Left forelimb (tissue), 1 donor: ENCODE results near the gene PDGFA.
A peak's percentile ranks its signal among the peaks of the same experiment; 100 is the strongest.

Experiments
- DNase-seq: peaks from one replicate; pipeline ENCODE4 v3.0.0-alpha.2; 2018; ENCODE audit warnings: low spot score

PDGFA gene

DNA sequence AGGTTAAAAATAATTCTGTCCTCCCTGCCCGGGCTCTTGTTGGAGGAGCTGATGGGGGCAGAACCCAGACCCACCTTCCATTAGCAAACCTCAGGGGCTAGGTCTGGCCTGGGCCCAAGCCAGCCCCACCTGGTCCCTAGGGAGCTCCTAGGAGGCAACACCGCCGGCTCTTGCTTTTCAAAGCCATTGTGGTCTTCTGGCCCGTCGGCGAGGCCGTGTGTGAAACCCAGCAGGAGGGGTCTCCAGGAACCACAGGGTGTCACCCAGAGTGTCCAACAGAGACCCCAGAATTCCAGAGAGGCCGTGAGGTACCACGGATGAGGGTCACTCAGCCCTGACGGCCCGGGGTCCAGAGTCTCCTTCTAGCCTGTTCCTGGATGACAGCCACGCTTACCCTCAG, 16.6 kb upstream of the PDGFA start:
- DNase-seq, result no peak

DNA sequence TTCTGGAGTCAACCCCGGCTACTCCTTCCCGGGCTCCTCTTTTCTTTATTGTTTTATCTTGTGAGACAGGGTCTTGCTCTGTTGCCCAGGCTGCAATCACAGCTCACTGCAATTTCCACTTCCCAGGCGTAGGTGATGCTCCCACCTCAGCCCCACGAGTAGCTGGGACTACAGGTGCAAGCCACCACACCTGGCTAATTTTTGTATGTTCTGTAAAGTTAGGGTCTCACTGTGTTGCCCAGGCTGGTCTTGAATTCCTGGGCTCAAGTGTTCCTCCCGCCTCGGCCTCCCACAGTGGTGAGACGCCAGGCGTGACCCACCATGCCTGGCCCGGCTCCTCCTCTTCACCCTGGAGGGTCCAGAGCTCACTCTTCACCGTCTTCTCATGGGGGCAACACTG, 15.3 kb upstream of the PDGFA start:
- no peak for DNase-seq

DNA sequence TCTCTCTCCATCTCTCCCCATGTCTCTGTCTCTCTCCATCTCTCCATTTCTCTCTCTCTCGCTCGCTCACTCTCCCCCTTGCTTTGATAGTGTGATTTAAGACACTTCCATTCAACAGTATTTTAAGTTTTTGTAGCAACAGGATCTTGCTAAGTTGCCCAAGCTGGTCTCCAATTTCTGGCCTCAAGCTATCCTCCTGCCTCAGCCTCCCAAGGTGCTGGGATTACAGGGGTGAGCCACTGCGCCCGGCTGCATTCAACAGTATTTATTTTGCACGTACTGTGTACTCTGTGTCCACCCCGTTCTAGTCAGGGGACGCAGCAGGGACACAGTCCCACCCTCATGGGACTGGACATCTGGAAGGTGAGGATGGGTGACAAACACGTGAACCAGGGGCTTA, 14.4 kb upstream of the PDGFA start:
- DNase-seq, result no peak

DNA sequence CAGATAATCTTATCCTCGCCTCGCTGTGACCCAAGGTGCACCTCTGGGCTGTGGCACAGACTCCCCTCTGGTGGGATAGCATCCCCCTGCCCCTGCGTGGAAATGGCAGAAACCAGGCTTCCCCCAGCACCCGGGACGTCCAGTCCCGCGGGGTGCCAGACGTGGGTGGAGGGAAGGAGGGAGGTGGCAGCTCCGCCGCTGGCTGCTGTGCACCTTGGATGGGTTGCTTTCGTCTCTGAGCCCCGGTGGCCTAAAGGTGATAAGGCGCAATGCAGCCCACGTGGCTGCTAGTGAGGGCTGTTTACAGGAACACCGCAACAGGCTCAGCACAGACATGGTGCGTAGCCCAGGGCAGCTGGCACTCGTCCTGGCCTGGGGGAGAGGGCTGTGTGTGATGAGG, 13.6 kb upstream of the PDGFA start:
- no peak for DNase-seq

DNA sequence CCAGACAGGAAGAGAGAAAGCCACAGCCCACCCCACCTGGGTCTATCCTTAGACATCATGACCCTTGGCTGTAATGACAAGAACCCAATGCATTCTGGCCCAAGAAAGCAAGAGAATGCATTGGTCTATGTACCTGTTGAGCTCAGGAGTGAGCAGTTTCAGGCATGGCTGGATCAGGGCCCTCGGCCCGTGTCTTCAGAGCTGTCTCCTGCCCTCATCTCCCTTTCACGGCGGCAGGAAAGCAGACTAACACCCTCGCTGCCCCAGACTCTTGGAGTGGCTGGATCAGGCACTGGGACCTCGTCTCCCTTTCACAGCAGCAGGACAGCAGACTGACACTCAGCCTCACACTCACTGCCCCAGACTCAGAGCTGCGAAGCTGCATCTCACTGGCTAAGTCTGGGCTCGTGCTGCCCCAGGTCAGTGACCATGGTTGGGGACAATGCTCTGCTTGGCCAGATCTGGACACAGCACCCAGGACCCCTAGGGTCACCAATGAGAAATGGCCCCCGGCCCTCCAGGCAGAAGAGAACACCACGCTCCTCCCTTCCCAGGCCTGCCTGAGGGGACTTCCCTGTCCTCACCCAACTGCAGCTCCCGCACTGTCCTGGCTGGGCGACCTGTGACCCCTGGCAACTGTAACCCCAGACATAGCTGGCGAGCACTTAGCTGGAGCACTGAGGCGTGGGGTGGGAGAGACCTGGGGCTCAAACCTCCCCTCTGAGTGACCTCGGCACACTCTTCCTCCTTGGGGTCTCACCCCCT, 12.9 kb upstream of the PDGFA start:
- DNase-seq, result no peak

DNA sequence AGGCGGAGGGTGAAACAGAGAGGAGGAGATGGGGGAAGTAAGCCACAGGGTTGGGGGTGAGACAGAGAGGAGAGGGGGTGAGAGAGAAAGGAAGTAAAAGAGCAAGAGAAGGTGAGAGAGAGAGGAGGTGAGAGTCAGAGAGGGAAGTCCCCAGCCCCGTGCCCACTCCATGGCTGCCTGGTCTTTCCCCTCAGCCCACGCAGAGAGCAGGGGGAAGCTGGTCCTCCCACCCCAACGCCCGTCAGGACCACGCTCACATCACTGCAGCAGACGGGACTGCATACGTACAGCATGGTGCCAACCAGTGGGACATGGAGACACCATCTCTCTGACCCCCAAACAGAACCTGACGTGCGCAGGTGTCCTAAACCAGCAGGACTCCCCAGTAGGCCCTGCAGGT, 12.1 kb upstream of the PDGFA start:
- no peak for DNase-seq

DNA sequence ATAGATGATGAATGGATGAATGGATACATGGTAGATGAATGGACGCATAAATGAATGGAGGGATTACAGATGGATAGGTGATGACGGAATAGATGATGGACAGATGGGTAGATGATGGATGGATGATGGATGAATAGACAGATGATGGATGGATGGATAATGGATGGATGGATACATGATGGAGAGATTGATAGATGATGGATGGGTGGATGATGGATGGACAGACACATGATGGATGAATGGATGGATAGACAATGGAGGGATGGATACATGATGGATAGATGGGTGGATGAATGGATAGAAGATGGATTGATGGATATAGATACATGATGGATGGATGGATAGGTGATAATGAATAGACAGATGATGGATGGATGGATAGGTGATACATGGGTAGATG, 8.8 kb upstream of the PDGFA start:
- no peak for DNase-seq

DNA sequence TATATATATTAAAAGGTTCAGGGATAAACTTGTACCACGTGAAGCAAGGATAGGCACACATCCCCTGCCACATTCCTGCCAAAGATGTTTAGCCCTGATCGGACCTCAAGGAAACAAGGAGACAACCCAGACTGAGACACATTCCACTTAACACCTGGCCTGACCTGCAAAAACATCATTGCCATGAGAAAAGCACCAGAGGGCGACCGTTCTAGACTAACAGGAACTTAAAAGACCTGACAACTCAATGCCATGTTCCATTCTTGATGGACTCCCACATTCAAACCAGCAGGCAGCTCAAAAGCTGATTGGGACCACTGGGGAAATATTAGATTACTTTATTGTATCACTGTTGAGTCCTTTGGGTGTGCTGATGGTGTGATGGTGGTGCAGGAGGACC, 8.1 kb upstream of the PDGFA start:
- DNase-seq, result no peak

DNA sequence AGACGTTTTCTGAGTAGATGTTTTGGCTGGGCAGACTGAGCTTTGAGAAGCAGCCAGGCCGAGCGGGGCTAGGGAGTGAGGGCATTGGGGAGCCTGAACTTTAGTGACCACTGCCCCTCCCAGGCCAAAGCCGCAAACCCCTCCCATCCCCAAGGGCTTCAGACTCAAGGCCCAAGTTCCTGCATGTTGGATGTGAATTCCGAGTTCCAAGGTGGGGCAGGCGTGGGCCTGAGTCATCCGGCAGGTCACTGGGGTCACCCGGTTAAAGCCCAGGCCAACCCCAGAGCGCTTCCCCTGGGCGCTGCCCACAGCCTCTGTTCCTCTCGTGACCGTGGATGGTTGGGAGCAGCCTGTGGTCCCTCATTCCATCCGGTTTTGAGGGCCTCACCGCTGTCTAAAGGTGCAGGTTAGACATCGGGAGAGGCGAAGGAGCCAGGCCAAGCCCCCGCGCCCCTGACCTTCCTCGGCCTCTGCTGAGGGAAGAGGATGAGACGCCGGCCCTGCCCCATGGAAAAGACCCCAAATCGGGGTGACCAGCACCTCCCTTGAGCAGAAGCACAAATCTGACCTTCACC, 6.9 kb upstream of the PDGFA start:
- no peak for DNase-seq

DNA sequence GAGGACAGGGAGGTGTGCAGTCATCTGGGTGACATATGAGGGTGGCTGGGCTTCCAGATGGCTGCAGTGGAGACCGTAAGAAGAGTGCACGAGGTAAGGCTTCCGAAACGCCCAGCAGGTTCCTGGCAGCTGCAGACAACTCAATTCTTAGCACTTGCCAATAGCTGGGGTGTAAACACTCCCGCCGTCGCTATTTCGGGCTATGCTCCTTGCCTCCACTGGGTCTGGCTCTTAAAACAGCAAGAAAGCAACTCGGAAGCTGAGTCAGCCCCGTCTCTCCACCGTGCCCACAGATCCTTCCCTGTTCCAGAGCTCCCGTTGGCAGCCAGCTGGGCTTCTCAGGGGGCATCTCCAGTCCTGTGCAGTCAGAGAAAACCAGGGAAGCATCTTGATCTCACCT, 6.1 kb upstream of the PDGFA start:
- no peak for DNase-seq

DNA sequence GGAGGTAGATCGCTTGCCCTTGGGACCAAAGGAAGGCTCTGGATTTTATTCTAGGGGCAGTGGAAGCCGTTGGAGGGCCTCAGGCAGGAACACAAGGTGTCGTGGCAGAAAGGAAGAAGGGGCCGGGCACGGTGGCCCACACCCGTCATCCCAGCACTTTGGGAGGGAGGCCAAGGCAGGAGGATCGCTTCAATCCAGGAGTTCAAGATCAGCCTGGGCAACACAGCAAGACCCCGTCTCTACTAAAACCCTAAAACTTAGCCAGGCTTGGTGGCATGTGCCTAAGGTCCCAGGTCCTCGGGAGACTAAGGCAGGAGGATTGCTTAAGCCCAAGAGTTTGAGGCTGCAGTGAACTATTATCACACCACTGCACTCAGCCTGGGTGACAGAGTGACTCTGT, 5.2 kb upstream of the PDGFA start:
- no peak for DNase-seq

DNA sequence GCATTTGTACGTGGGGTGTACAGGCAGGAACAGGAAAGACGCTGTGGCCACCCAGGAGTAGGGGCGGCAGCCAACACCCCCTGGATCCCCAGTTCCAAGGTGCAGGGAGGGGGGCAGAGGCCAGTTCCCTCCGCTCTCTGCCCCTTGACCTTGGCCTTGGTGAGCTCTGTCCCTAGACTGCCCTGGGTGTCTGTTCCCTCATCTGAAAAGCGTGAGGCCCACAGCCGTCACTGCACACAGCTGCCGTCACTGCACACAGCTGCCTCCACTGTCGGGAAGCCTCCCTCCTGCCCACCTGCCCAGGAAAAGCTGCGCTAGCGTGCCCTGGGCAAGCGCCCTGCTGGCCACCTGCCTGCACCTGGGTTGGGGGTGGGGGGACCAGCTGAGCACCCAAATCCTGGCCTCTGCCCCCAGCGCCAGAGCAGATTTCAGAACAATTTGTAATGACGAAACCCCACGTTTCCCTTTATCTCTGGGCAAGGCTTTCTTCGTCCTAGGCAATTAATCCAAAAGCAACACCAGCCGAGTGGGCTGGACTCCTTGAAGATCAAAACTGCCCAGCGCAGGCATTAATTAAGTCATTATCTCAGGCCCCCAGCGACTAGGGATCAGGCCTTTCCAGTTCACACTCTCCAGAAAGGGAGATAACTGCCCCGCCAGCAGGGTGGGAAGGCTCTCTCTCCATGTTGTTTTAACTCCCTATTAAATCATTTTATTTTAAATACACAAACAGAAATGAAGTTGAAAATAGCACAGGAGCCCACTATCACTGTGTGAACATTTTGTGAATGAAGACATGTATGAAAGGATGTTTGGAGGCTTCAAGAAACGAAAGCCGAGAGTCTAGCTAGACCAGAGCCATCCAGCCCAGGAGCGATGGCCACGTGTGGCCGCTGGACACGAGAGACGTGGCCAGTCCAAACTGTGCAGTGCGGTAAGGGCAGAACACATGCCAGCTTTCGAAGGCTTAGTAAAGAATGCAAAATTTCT, 4.0 kb upstream of the PDGFA start:
- DNase-seq, result no peak

DNA sequence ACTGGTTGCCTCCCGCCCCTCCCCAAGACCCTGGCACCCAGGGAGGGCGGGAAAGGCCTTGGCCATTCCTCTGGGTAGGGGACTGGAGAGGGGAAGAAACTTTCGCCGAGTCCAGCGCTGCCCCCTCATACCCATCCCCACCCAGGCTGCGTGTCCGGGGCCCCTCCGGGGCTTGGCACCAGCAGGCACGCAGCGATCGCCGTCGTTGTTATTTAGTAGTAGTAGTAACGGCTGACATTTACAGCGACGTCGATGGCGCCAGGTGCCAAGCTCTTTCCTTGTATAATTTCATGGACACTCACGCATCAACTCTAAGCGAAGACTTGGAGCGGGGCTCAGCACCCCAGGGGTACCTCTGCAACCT, 3.3 kb upstream of the PDGFA start:
- DNase-seq, result no peak

DNA sequence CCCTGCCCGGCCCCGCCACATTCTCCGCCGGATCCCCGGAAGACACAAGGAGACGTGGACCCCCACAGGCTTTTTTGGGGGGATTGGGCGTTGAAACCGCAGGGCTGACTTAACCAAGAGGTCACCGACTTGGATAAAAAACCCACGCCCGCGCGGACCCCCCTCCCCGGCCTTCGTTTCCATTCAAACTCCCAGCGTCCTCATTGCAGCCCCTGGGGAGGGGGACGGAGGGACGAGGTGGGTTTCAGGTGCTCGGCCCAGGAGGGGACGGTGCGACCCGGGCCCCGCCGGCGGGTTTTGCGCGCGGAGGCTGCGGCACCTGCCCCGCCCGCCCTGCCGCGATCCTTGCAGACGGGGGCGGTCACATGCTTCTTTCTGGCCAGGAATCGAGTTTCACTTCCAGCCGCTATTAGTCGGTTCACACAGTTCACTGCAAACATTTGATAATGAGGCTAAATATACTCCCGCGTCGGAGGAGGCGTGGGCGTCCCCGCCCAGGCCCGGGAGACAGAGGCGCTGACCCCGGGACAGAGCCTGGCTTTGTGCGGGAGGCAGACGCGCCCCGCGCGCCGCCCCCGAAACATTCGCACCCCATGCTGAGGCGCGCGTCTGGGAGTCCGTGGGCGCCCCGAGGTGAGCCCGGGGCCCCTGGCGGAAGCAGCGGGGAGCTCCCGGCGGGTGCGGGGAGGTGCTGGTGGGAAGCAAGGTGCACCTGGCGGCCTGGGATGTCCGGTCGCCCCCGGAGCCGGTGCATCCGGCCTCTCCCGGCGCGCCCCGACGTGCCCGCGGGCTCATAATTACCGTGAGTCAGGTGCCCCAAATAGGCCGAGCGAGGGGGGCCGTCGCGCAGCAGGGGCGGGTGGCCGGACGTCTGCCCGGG, 2.7 kb upstream of the PDGFA start:
- no peak for DNase-seq

DNA sequence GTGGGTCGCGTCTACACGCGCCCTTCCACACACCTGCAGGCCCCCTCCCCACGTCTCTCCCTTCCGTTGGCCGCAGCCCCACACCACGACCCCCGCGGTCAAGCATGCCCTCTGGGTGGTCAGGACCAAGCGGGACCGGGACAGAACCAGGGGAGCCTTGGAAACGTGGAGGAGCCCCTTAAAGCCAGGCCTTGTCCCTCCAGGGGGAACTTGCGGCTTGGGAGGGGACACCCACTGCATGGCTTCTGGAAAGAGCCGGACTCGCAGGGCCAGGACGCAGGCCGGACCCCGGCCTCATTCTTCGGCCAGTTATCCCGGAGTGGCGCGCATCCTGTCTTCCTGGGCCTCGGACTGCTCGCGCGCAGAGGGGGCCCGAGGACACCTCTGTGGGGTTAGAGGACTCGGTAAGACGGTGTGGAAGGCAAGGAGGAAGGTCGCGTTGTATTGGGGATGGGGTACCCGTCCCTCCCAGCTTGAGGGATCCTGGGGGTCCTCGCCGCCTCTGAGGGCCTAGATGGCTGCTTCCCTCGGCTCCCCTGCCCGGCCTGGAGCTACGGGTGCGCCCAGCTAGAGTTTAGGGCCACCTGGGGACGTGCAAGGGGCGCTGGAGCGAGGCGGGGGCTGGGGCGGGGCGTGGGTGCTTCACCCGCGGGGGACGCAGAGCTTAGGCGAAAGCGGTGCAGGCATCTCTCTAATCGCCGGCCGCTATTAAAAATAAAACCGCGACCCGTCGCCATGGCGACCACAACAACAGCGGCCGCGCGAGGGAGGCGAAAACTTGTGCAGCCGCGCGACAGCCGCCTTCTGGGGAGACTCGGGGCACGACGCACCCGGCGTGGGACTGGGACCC, 1.8 kb upstream of the PDGFA start:
- DNase-seq, result no peak

DNA sequence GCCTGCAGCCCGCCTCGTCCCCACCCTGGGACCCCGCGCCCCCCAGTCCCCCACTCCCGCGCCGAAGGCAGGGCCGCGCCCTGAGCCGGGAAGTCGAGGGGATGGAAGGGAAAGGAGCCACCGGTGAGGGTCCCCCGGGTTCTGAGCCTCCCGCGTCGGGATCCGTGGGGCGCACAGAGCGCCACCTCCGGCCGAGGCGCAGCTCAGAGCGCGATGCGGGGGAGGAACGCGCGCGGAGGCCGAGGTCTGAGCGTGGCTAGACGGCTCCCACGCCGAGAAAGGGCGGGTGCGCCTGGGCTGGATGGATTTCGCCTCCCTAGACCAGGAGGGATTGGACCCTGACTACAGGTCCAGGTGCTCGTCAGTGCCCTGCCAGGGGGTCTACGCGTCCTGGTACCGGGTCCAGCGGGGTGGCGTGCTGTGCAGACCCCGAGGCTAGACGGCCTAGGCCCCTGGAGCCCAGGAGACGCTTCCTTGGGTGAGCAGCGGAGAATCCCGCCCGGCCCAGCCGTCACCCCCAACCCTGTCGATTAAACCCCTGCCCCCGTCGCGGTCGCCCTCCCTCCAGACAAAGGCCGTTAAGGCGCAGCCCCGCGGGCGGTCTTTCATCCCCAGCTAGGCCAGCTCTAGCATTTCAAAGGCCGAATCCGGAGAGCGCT, 986 bp upstream of the PDGFA start:
- DNase-seq, result no peak

DNA sequence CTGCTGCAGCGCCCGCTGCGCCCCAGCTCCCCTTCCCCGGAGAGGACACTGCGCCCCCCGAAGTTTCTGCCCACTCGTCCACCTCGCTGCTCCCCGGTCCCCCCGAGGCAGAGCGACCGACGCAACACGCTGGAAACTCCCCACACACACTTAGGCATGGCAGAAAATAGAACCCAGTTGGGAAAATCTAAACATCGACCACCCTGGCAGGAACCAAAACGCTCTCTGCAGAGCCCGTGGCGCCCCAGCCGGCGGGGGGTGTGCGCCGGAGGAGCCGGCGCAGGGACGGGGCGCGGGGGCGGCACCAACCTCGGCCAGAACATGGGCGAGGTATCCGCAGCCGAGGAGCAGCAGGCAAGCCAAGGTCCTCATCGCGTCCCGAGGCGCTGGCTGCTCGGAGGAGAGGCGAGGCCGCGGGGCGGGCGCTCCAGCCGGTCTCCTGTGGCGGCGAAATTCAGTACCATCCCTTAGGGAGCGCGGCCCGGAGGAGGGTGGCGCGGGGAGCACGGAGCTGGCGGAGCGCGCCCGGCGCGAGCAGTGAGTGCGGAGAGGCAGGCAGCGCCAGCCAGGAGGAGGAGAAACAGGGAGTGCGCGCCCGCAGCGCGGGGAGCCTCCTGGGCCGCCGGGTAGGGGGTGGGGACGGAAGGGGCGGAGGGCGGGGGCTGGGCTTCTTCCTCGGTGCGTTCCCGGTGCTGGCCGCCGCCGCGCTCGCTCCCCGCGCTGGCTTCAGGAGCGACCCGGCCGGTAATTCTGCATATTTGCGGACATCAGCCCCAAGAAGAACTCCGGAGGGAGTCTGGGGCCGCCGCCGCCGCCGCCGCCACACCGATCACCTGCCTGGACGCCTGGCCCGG, 789 bp downstream of the PDGFA start:
- peak; percentile 82 for DNase-seq

DNA sequence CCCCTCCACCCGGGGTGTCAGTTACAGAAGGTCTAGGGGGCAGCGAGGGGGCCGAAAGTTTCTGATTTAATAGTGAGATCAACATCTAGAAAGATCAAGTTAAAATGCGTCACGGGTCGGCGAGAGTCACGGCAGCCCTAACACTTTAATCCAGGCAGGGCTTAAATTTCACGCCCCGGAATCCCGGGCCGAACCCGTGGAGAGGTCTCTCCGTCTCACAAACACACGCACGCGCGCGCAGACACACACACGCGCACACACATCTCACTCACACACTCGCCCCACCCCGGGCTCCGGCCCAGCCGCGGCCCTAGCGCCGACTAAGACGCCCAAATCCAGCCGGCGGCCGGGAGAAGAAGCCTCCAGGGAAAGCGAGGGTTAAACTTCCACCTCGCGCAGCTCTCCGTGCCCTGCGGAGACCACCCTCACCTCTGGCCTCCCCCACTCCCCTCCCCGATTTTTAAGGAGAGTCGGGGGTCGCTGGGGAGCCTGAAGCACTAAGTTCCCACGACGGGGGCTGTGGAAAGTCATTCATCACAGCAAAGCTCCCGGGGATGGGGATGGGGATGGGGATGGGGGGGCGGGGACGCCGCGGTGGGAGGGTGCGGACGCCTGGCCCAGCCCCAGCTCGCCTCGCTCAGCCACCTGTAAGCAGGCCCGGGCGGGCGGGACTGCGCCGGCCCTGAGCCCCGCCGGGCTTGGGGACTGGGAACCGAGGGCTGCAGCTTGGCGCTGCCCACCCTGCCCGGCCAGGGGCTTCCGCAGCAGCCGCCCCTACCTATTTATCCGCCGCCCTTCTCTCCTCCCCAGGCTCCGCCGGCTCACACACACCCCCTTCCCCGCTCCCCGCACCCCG, 1.6 kb downstream of the PDGFA start:
- peak; percentile 83 for DNase-seq
